Measurements from ENCODE around the gene DUSP10.

The DUSP10 gene

GRCh38 chr1:221729771-221730330 lies 12.0 kb downstream of the DUSP10 start:
- DNase-seq: no peak

- no peak for DNase-seq
These were observed 13.8 kb downstream of the DUSP10 start for GRCh38 chr1:221728037-221728505.

GRCh38 chr1:221727146-221728036 lies 14.5 kb downstream of the DUSP10 start:
- DNase-seq: peak; percentile 57

- peak; percentile 72 for DNase-seq
These were observed 15.9 kb downstream of the DUSP10 start for GRCh38 chr1:221725735-221726672.

GRCh38 chr1:221724931-221725605 lies 16.8 kb downstream of the DUSP10 start:
- DNase-seq: no peak

- no peak for DNase-seq
These were observed 18.0 kb downstream of the DUSP10 start for GRCh38 chr1:221723848-221724236.

- DNase-seq: no peak
These were observed 18.7 kb downstream of the DUSP10 start for GRCh38 chr1:221723018-221723847.

GRCh38 chr1:221722254-221723017 lies 19.5 kb downstream of the DUSP10 start:
- no peak for DNase-seq

- DNase-seq: no peak
These were observed 21.3 kb downstream of the DUSP10 start for GRCh38 chr1:221720545-221720944.

- no peak for DNase-seq
These were observed 21.9 kb downstream of the DUSP10 start for GRCh38 chr1:221719987-221720386.

GRCh38 chr1:221719278-221719597 lies 22.7 kb downstream of the DUSP10 start:
- DNase-seq: no peak

GRCh38 chr1:221718381-221719277 lies 23.3 kb downstream of the DUSP10 start:
- DNase-seq: no peak

- DNase-seq: no peak
These were observed 24.4 kb downstream of the DUSP10 start for GRCh38 chr1:221717485-221717853.

GRCh38 chr1:221716713-221717484 lies 25.0 kb downstream of the DUSP10 start:
- no peak for DNase-seq

- DNase-seq: no peak
These were observed 26.3 kb downstream of the DUSP10 start for GRCh38 chr1:221715321-221716169.

- DNase-seq: no peak
These were observed 27.4 kb downstream of the DUSP10 start for GRCh38 chr1:221714227-221715152.

All from activated CD4-positive, alpha-beta T cell treated with anti-CD3 and anti-CD28 coated beads, Interleukin-10, Interleukin-2, amounts not matched to agents 100 ng/mL and 50 ng/mL, durations not matched to agents 16 hours and 8 hours (primary cell).